ENCODE measurements around the gene MRC2.
"Not testable (repeated sequence)": the region's sequence is repeated elsewhere in the genome, so short reads cannot be mapped to it uniquely, and the experiment has no call there.

The MRC2 gene

GRCh38 chr17:62684179-62684578, 56.7 kb downstream of the MRC2 start:
- DNase-seq, result no peak

- DNase-seq, result no peak
Observed at GRCh38 chr17:62687997-62688396, 60.5 kb downstream of the MRC2 start.

- DNase-seq, result no peak
Observed at GRCh38 chr17:62688398-62689160, 61.1 kb downstream of the MRC2 start.

- no peak for DNase-seq
Observed at GRCh38 chr17:62689441-62690167, 62.1 kb downstream of the MRC2 start.

- no peak for DNase-seq
Observed at GRCh38 chr17:62690168-62690897, 62.9 kb downstream of the MRC2 start.

GRCh38 chr17:62691589-62691915, 64.1 kb downstream of the MRC2 start:
- DNase-seq, result not testable (repeated sequence)

GRCh38 chr17:62692159-62692651, 64.7 kb downstream of the MRC2 start:
- DNase-seq, result no peak

GRCh38 chr17:62692721-62693431, 65.4 kb downstream of the MRC2 start:
- peak; percentile 37 for DNase-seq

- DNase-seq, result no peak
Observed at GRCh38 chr17:62693616-62694409, 66.3 kb downstream of the MRC2 start.

- DNase-seq, result not testable (repeated sequence)
Observed at GRCh38 chr17:62695093-62695738, 67.7 kb downstream of the MRC2 start.

GRCh38 chr17:62696256-62696655, 68.8 kb downstream of the MRC2 start:
- no peak for DNase-seq

- no peak for DNase-seq
Observed at GRCh38 chr17:62696726-62697490, 69.4 kb downstream of the MRC2 start.

- not testable (repeated sequence) for DNase-seq
Observed at GRCh38 chr17:62698459-62698858, 71.0 kb downstream of the MRC2 start.

- no peak for DNase-seq
Observed at GRCh38 chr17:62700964-62701705, 73.7 kb downstream of the MRC2 start.

GRCh38 chr17:62701706-62702085, 74.2 kb downstream of the MRC2 start:
- no peak for DNase-seq

GRCh38 chr17:62702746-62703260, 75.3 kb downstream of the MRC2 start:
- no peak for DNase-seq

GRCh38 chr17:62703261-62703775, 75.8 kb downstream of the MRC2 start:
- DNase-seq, result no peak

GRCh38 chr17:62703776-62704380, 76.4 kb downstream of the MRC2 start:
- DNase-seq, result peak; percentile 82

GRCh38 chr17:62704381-62704971, 77.0 kb downstream of the MRC2 start:
- no peak for DNase-seq

Measured in stimulated activated CD8-positive, alpha-beta memory T cell treated with anti-CD3 and anti-CD28 coated beads, Interleukin-4, amount 100 ng/mL, for 48 hours (primary cell).